Sigmoid colon (tissue), 7 donors: ENCODE results near the gene PPP1R15A. TPM values are rescaled to one million over a fixed set of nuclear protein-coding genes. Genes with fewer than 3 reads are reported as not detected.

Source experiments
- DNase-seq: peaks from one replicate; pipeline ENCODE4 v3.0.0-alpha.2; 2019
- H3K27ac ChIP-seq, 4 donors: fragments of 200-600 bp; sonication (generic); one replicate each; pipeline ENCODE4 v1.5.1; 2016 to 2019; ENCODE audit warnings: mild to moderate bottlenecking in 1 of 4
- H3K27me3 ChIP-seq, 3 donors: fragments of 200-600 bp; sonication (generic); one replicate each; pipeline ENCODE4 v1.5.1; 2019; ENCODE audit warnings: mild to moderate bottlenecking in 1 of 3
- H3K36me3 ChIP-seq, 4 donors: fragments of 200-600 bp; sonication (generic); one replicate each; pipeline ENCODE4 v1.5.1; 2016 to 2019
- H3K4me1 ChIP-seq, 4 donors: fragments of 200-600 bp; sonication (generic); one replicate each; pipeline ENCODE4 v1.5.1; 2017 to 2019
- H3K4me3 ChIP-seq, 4 donors: fragments of 200-600 bp; sonication (generic); one replicate each; pipeline ENCODE4 v1.5.1; 2017 to 2019; ENCODE audit warnings: mild to moderate bottlenecking in 2 of 4, moderate library complexity in 1 of 4
- H3K9me3 ChIP-seq, 4 donors: fragments of 200-600 bp in 3 of 4; sonication (generic) in 3 of 4; one replicate each; pipeline versions ENCODE4 v1.5.1 to v1.6.1; 2013 to 2019
- CTCF ChIP-seq, 4 experiments: fragments of 450-650 bp in 3 of 4; fragments of 200-600 bp in 1 of 4; IDR thresholded peaks; one replicate each; pipeline ENCODE4 v1.5.1; 2016 to 2019; ENCODE audit warnings: antibody characterized with exemption in 4 of 4, mild to moderate bottlenecking in 3 of 4, moderate library complexity in 2 of 4
- EP300 ChIP-seq, 4 donors: sonication (generic); formaldehyde crosslinking; IDR thresholded peaks; one replicate each; pipeline ENCODE4 v1.6.1; 2017; ENCODE audit warnings: antibody characterized with exemption in 4 of 4
- POLR2A ChIP-seq, 2 donors: fragments of 450-650 bp; IDR thresholded peaks; one replicate each; pipeline ENCODE4 v1.6.1; 2016; ENCODE audit warnings: antibody characterized with exemption in 2 of 2, mild to moderate bottlenecking in 2 of 2, moderate library complexity in 2 of 2
- POLR2AphosphoS5 ChIP-seq, 4 donors: sonication (generic); formaldehyde crosslinking; IDR thresholded peaks; one replicate each; pipeline ENCODE4 v1.6.1; 2017; ENCODE audit warnings: antibody characterized with exemption in 4 of 4
- WGBS, 2 donors: extraction: QIAGEN DNeasy Blood & Tissue Kit; methylation state at CpG; one replicate each; pipeline ENCODE4 v1.1.7; 2013; 5-methylcytosine and 5-hydroxymethylcytosine counted together
- intact Hi-C: fragments of 100-400 bp; cut with DNase I; formaldehyde crosslinking; loops from one replicate; pipeline ENCODE4 v1.15.1; 2023
- polyA plus RNA-seq, 3 donors: library from polyadenylated mRNA; stranded (reverse); fragments of 200-250 nt; gene quantifications; one replicate each; pipeline ENCODE4 v1.2.3, GENCODE V29; 2013
- total RNA-seq, 4 donors: library from RNA; depleted of rRNA; stranded (reverse); fragments of >200 nt; gene quantifications; one replicate each; pipeline ENCODE4 v1.1.0, GENCODE V29; 2016
- donor health status: healthy with polysubstance abuse.
- donor health status: Bipolar disorder and iron deficiency.
- donor health status: healthy.

The PPP1R15A gene
- total and polyA plus RNA-seq, 7 donors: 22.1 to 69.8 (median 43.2) TPM

GRCh38 chr19:48861313-48861712 is 10.9 kb upstream of the PPP1R15A start:
- H3K4me1 ChIP-seq: peaks cover 0 to 3% (median under 1%) of the 10 kb centered on the region in 4 donors
- H3K4me3 ChIP-seq: no peak overlapping the region
- H3K27me3 ChIP-seq: no peaks in the 10 kb centered on the region
- no peak for TF ChIP-seq POLR2A (IDR thresholded peaks at IDR 0.05)
- no peak for TF ChIP-seq EP300 (IDR thresholded peaks at IDR 0.05)
- no peak for TF ChIP-seq POLR2AphosphoS5 (IDR thresholded peaks at IDR 0.05)
- TF ChIP-seq CTCF (IDR thresholded peaks at IDR 0.05): no peak
- intact Hi-C loops: no loop called here
- DNase-seq: no peak
- peaks cover 0 to 19% (median 0%) of the 10 kb centered on the region in 4 donors for H3K36me3 ChIP-seq
- H3K27ac ChIP-seq: no peak overlapping the region
- 89 to 90% methylated on average over 18 of the region's 18 CpGs for WGBS, 2 donors
- no peaks in the 10 kb centered on the region for H3K9me3 ChIP-seq

- Histone ChIP-seq H3K9me3 (no peaks in the 10 kb centered on the region), H3K36me3 (peaks cover 0 to 19% (median 0%) of the 10 kb centered on the region in 4 donors), H3K27ac (no peak overlapping the region), H3K4me1 (peaks cover 0 to 17% (median 12%) of the 10 kb centered on the region in 4 donors), H3K27me3 (no peaks in the 10 kb centered on the region), H3K4me3 (no peak overlapping the region)
- no peak for DNase-seq
- TF ChIP-seq POLR2AphosphoS5 (IDR thresholded peaks at IDR 0.05) (no peak), POLR2A (IDR thresholded peaks at IDR 0.05) (no peak), EP300 (IDR thresholded peaks at IDR 0.05) (no peak), CTCF (IDR thresholded peaks at IDR 0.05) (no peak)
- WGBS, 2 donors: 60 to 89% methylated on average over 7 of the region's 7 CpGs
- intact Hi-C loops: no loop called here
Observed at GRCh38 chr19:48862827-48863226, 9.4 kb upstream of the PPP1R15A start.

GRCh38 chr19:48866692-48867091 is 5.5 kb upstream of the PPP1R15A start:
- H3K36me3 ChIP-seq: peaks cover 0 to 8% (median 0%) of the 10 kb centered on the region in 4 donors
- intact Hi-C loops: no loop called here
- H3K4me1 ChIP-seq: peaks cover 0 to 32% (median 26%) of the 10 kb centered on the region in 4 donors
- no peaks in the 10 kb centered on the region for H3K9me3 ChIP-seq
- 31 to 64% methylated on average over 6 of the region's 6 CpGs for WGBS, 2 donors
- peak overlapping the region in 2 of 4 donors; percentile 76 to 85 for H3K27ac ChIP-seq
- DNase-seq: no peak
- H3K27me3 ChIP-seq: no peaks in the 10 kb centered on the region
- no peak for TF ChIP-seq CTCF (IDR thresholded peaks at IDR 0.05)
- TF ChIP-seq EP300 (IDR thresholded peaks at IDR 0.05): no peak
- no peak for TF ChIP-seq POLR2A (IDR thresholded peaks at IDR 0.05)
- TF ChIP-seq POLR2AphosphoS5 (IDR thresholded peaks at IDR 0.05): no peak
- no peak overlapping the region for H3K4me3 ChIP-seq

- Histone ChIP-seq H3K27ac (peak overlapping the region; percentile 76 to 85 (median 82)), H3K4me3 (peak overlapping the region; percentile 15 to 48 (median 34)), H3K9me3 (no peaks in the 10 kb centered on the region), H3K36me3 (peaks cover 0 to 8% (median 0%) of the 10 kb centered on the region in 4 donors), H3K27me3 (no peaks in the 10 kb centered on the region), H3K4me1 (peaks cover 0 to 35% (median 26%) of the 10 kb centered on the region in 4 donors)
- TF ChIP-seq CTCF (IDR thresholded peaks at IDR 0.05) (no peak), POLR2A (IDR thresholded peaks at IDR 0.05) (no peak), POLR2AphosphoS5 (IDR thresholded peaks at IDR 0.05) (no peak), EP300 (IDR thresholded peaks at IDR 0.05) (no peak)
- intact Hi-C loops: no loop called here
- 20 to 64% methylated on average over 14 of the region's 14 CpGs for WGBS, 2 donors
- no peak for DNase-seq
Observed at GRCh38 chr19:48867123-48867745, 5.0 kb upstream of the PPP1R15A start.
